Esophagus muscularis mucosa (tissue), 3 donors: Measurements from ENCODE around the gene NLRP10.

Source experiments
- POLR2AphosphoS5 ChIP-seq, 2 donors: sonication (generic); formaldehyde crosslinking; IDR thresholded peaks; one replicate each; pipeline ENCODE4 v1.6.1; 2017; ENCODE audit warnings: antibody characterized with exemption in 2 of 2
- TF ChIP-seq, protein P1 (sequence below), 3 experiments: fragments of 200-600 bp in 2 of 3; fragments of 450-650 bp in 1 of 3; sonication (generic) in 2 of 3; IDR thresholded peaks; one replicate each; pipeline ENCODE4 v1.5.1; 2017 to 2019; ENCODE audit warnings: antibody characterized with exemption in 3 of 3, mild to moderate bottlenecking in 2 of 3, moderate library complexity in 1 of 3

DNA sequence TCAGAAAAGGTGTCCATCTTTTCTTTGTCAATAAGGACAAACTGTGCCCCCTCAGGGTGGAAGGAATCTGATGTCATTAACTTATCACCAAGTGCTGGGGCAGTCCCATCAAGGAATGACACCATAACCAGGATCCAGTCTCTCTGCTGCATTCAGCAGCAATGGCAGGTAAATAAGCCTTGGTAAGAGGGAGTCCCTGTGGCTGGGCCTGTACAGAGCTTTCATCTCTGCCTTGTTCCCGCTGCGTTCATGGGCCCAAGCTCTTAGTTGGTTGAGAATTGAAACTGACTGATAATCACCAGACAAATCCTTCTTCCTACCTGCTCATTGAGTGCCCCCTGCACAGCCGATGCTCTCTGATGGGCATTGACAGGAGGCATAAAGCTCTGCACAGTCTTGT lies 44.6 kb upstream of the NLRP10 start:
- TF ChIP-seq, protein P1, sequence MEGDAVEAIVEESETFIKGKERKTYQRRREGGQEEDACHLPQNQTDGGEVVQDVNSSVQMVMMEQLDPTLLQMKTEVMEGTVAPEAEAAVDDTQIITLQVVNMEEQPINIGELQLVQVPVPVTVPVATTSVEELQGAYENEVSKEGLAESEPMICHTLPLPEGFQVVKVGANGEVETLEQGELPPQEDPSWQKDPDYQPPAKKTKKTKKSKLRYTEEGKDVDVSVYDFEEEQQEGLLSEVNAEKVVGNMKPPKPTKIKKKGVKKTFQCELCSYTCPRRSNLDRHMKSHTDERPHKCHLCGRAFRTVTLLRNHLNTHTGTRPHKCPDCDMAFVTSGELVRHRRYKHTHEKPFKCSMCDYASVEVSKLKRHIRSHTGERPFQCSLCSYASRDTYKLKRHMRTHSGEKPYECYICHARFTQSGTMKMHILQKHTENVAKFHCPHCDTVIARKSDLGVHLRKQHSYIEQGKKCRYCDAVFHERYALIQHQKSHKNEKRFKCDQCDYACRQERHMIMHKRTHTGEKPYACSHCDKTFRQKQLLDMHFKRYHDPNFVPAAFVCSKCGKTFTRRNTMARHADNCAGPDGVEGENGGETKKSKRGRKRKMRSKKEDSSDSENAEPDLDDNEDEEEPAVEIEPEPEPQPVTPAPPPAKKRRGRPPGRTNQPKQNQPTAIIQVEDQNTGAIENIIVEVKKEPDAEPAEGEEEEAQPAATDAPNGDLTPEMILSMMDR (IDR thresholded peaks at IDR 0.05): no peak
- no peak for TF ChIP-seq POLR2AphosphoS5 (IDR thresholded peaks at IDR 0.05)
